Glomerular visceral epithelial cell (primary cell): Measurements from ENCODE around the gene MLKL.
"Not testable (repeated sequence)": the region's sequence is repeated elsewhere in the genome, so short reads cannot be mapped to it uniquely, and the experiment has no call there.

Experiments used
- DNase-seq: peaks from one replicate; pipeline ENCODE4 v3.0.0-alpha.2; 2016; ENCODE audit errors: extremely low spot score

MLKL gene

GRCh38 chr16:74699666-74700065, 996 bp downstream of the MLKL start:
- no peak for DNase-seq

- DNase-seq = no peak
These were observed 2.4 kb downstream of the MLKL start for GRCh38 chr16:74698222-74698621.

GRCh38 chr16:74695450-74696422, 4.9 kb downstream of the MLKL start:
- DNase-seq = peak; percentile 59

- no peak for DNase-seq
These were observed 9.4 kb downstream of the MLKL start for GRCh38 chr16:74691093-74691855.

GRCh38 chr16:74682556-74682955, 18.1 kb downstream of the MLKL start:
- no peak for DNase-seq

GRCh38 chr16:74680681-74681080, 20.0 kb downstream of the MLKL start:
- no peak for DNase-seq

- no peak for DNase-seq
These were observed 20.7 kb downstream of the MLKL start for GRCh38 chr16:74679983-74680382.

- DNase-seq = no peak
These were observed 22.8 kb downstream of the MLKL start for GRCh38 chr16:74677868-74678267.

GRCh38 chr16:74673876-74674275, 26.8 kb downstream of the MLKL start:
- DNase-seq = no peak

- not testable (repeated sequence) for DNase-seq
These were observed 31.8 kb downstream of the MLKL start for GRCh38 chr16:74668877-74669276.

- DNase-seq = peak; percentile 29
These were observed 33.4 kb downstream of the MLKL start for GRCh38 chr16:74667255-74667700.

- DNase-seq = peak; percentile 98
These were observed 34.0 kb downstream of the MLKL start, which contains the start of gene RFWD3 for GRCh38 chr16:74666425-74667254. Gene RFWD3 (minus strand): TSS chr16:74666877. CDS start chr16:74661449, 5,428 bp downstream.

GRCh38 chr16:74666010-74666421, 34.6 kb downstream of the MLKL start:
- peak; percentile 4 for DNase-seq

GRCh38 chr16:74661064-74661463, 39.6 kb downstream of the MLKL start:
- DNase-seq = no peak

- no peak for DNase-seq
These were observed 40.3 kb downstream of the MLKL start for GRCh38 chr16:74660383-74660782.

GRCh38 chr16:74659041-74659440, 41.6 kb downstream of the MLKL start:
- no peak for DNase-seq

- no peak for DNase-seq
These were observed 42.6 kb downstream of the MLKL start for GRCh38 chr16:74657870-74658642.

GRCh38 chr16:74654536-74655050, 46.1 kb downstream of the MLKL start:
- no peak for DNase-seq

GRCh38 chr16:74652883-74653282, 47.8 kb downstream of the MLKL start:
- peak; percentile 4 for DNase-seq

- DNase-seq = no peak
These were observed 48.4 kb downstream of the MLKL start for GRCh38 chr16:74652249-74652648.

- DNase-seq = no peak
These were observed 48.8 kb downstream of the MLKL start for GRCh38 chr16:74651841-74652240.
